BLaER1 (cell line): ENCODE measurements around the gene BUD31.
A peak's percentile ranks its signal among the peaks of the same experiment; 100 is the strongest.
"Not testable (repeated sequence)": the region's sequence is repeated elsewhere in the genome, so short reads cannot be mapped to it uniquely, and the experiment has no call there.

ENCODE experiments used
- H3K27ac ChIP-seq: shearing (Covaris generic); formaldehyde crosslinking; 2 replicates; pipeline ENCODE4 v1.8.1; 2022
- H3K27me3 ChIP-seq: shearing (Covaris generic); formaldehyde crosslinking; 2 replicates; pipeline ENCODE4 v1.8.1; 2022
- H3K36me3 ChIP-seq: shearing (Covaris generic); formaldehyde crosslinking; 2 replicates; pipeline ENCODE4 v1.8.1; 2022
- H3K4me1 ChIP-seq: shearing (Covaris generic); formaldehyde crosslinking; 2 replicates; pipeline ENCODE4 v1.8.1; 2022
- H3K4me2 ChIP-seq: shearing (Covaris generic); formaldehyde crosslinking; 2 replicates; pipeline ENCODE4 v1.8.1; 2022
- H3K4me3 ChIP-seq: shearing (Covaris generic); formaldehyde crosslinking; 2 replicates; pipeline ENCODE4 v1.8.1; 2022
- H3K9ac ChIP-seq: shearing (Covaris generic); formaldehyde crosslinking; 2 replicates; pipeline ENCODE4 v1.8.1; 2022
- H3K9me3 ChIP-seq: shearing (Covaris generic); formaldehyde crosslinking; 2 replicates; pipeline ENCODE4 v1.8.1; 2022
- H4K20me1 ChIP-seq: shearing (Covaris generic); formaldehyde crosslinking; 2 replicates; pipeline ENCODE4 v1.8.1; 2022
- Cebpa-rat ChIP-seq: shearing (Covaris generic); IDR thresholded peaks from 2 replicates; pipeline ENCODE4 v1.8.1; 2022

The BUD31 gene

DNA sequence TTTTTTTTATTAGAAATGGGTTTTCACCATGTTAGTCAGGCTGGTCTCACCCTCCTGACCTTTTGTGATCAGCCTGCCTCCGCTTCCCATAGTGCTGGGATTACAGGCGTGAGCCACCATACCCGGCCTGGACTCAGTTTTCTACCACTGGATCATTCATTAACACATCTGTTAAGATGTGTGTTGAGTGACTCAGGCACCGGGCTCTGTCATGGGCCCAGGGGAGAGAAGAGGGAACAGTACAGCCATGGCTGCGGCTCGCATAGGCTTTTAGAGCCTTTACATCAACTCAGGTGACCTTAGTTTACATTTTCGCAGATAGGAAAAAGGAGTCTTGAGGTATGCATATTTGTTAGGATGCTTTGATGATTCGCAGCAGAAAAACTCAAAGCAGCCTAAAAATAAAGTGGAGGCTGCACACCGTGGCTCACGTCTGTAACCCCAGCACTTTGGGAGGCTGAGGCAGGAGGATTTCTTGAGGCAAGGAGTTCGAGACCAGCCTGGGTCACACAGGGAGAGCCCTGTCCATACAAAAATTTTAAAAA lies 37.3 kb upstream of the BUD31 start:
- H4K20me1 ChIP-seq = peaks cover 12% of the 10 kb centered on the region
- no peak overlapping the region for H3K27ac ChIP-seq
- no peaks in the 10 kb centered on the region for H3K27me3 ChIP-seq
- TF ChIP-seq Cebpa-rat = no peak
- H3K36me3 ChIP-seq = peaks cover 29% of the 10 kb centered on the region
- no peak overlapping the region; the same call in 1 of the 2 replicates for H3K9ac ChIP-seq
- no peak overlapping the region for H3K4me3 ChIP-seq
- H3K9me3 ChIP-seq = no peaks in the 10 kb centered on the region
- H3K4me1 ChIP-seq = peaks cover 15% of the 10 kb centered on the region
- no peak overlapping the region for H3K4me2 ChIP-seq

DNA sequence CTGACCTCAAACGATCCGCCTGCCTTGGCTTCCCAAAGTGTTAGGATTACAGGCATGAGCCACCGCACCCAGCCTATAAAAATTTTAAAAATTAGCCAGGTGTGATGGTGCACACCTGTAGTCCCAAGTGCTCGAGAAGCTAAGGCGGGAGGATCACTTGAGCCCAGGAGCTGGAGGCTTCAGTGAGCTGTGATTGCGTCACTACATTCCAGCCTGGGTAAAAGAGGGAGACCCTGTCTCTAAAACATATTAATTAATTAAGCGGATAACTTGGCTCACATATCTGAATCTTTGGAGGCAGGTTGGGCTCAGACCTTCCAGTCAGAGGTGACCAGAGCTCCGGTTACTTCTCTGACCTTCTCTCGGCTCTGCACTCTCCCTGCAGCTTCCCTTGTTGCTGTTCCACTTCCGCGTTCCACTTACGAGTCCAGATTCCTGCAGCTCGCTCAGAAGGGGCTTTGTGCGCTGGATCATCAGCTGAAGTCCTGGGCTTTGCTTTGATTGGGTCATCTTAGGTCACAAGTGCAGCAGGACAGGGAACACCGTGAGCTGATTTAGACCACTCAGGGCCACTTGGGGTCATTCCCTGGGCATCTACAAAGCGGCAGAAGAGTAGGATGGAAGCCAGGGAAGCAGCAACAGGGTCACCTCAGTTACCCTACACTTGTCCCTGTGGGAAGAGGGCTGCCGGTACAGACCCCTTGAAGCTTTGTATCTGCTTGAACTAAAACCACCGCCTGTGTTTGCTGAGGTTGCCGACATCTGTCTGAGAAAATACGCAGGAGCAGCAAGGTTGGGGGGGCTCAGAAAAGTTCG lies 36.3 kb upstream of the BUD31 start:
- Histone ChIP-seq H3K27me3 (no peaks in the 10 kb centered on the region), H3K4me2 (no peak overlapping the region), H3K27ac (no peak overlapping the region), H3K9ac (no peak overlapping the region), H3K4me3 (no peak overlapping the region), H3K36me3 (peaks cover 29% of the 10 kb centered on the region), H3K9me3 (no peaks in the 10 kb centered on the region), H3K4me1 (peaks cover 20% of the 10 kb centered on the region), H4K20me1 (peaks cover 23% of the 10 kb centered on the region)
- TF ChIP-seq Cebpa-rat = 0 out of 2 replicates have a peak, but pooled peaks have one; percentile 17

DNA sequence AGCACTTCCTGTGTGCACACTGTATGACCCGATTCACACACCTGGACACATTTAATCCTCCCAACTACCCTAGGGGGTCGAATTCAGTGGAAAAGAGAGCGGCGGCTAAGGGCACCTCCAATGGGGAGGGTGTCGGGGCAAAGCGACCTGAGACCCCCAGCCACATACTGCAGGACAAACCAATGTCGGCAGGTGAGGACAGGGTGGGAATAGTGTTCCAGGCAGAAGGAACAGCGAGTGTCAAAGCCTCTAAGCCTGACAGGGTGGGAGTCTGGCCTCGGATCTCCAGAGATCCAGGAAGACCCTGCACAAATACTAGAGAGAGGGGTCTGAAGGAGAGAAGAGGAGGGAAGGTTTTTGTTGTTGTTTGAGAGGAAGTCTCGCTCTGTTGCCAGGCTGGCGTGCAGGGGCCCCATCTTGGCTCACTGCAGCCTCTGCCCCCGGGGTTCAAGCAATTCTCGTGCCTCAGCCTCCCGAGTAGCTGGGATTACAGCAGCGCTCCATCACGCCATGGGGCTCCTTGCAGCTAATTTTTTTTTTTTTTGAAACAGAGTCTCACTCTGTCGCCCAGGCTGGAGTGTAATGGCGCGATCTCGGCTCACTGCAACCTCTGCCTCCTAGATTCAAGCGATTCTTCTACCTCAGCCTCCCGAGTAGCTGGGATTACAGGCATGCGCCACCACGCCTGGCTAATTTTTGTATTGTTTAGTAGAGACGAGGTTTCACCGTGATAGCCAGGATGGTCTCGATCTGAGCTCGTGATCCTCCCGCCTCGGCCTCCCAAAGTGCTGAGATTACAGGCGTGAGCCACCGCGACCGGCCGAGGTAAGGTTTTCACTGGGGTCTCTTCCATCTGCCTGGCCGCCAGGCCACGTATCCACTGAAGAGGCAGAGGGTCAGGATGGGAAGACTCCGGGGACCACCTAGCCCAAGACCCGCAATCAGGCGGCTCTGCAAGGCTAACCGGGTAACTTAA lies 35.4 kb upstream of the BUD31 start:
- H3K9me3 ChIP-seq = no peaks in the 10 kb centered on the region
- no peak for TF ChIP-seq Cebpa-rat
- peak overlapping the region; percentile 74 for H3K4me2 ChIP-seq
- H3K27me3 ChIP-seq = no peaks in the 10 kb centered on the region
- H3K4me1 ChIP-seq = peaks cover 20% of the 10 kb centered on the region
- peak overlapping the region; percentile 78; the same call in 1 of the 2 replicates for H3K9ac ChIP-seq
- peaks cover 33% of the 10 kb centered on the region for H3K36me3 ChIP-seq
- H4K20me1 ChIP-seq = peaks cover 32% of the 10 kb centered on the region
- H3K4me3 ChIP-seq = peak overlapping the region; percentile 82
- H3K27ac ChIP-seq = no peak overlapping the region

DNA sequence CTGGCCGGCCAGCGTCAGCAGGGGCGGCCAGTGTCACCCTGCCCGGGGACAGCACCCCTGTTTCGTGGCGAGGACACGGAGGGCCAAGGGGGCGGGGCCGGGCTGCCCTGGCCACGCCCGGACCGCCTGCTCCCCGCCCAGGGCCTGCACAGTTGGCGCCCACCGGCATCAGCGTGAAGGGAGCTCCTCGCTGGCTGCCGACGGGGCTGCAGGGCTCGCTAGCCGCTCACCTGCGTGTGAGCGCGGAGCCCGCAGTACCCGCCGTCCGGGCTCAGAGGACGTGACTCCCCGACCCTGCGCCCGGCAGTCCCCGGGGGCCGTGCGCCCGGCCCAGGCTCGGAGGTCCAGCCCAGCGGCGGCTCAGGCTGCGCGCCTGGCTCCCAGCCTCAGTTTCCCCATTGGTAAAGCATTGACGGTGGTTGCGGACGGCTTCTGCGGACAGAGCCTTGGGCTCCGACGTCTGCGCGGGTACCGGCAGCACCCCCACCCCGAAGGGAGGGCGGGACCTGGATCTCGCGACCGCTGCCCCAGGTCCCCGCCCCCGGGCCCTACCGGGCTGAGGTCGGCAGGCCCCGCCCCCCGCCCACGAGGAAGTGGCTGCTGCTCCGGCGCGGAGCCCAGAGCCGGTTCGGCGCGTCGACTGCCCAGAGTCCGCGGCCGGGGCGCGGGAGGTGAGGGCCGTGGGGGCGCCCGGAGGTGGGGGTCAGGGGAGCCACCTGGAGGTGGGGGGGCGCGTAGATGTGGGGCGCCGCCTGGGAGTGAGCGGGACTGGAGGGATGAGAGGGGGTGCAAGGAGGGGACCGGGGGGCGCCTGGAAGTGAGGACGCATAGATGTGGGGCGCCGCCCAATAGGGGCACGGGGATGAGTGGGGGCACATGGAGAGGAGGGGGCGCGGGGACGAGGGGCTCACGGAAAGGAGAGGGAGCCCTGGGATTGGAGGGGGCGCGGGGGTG lies 34.4 kb upstream of the BUD31 start, which contains the start of gene ARPC1B:
ARPC1B (plus strand) TSS at position 620 of the 954 bp plus-strand sequence. CDS start 10,985 bp downstream, outside the sequence.
- H4K20me1 ChIP-seq = peaks cover 38% of the 10 kb centered on the region
- peaks cover 27% of the 10 kb centered on the region for H3K36me3 ChIP-seq
- H3K4me1 ChIP-seq = peaks cover 28% of the 10 kb centered on the region
- H3K9ac ChIP-seq = peak within 1 kb of the TSS; percentile 78
- H3K4me2 ChIP-seq = peak within 1 kb of the TSS; percentile 74
- H3K4me3 ChIP-seq = peak within 1 kb of the TSS; percentile 82
- no peaks in the 10 kb centered on the region for H3K9me3 ChIP-seq
- no peaks in the 10 kb centered on the region for H3K27me3 ChIP-seq
- no peak for TF ChIP-seq Cebpa-rat
- peak within 1 kb of the TSS; percentile 75 for H3K27ac ChIP-seq

DNA sequence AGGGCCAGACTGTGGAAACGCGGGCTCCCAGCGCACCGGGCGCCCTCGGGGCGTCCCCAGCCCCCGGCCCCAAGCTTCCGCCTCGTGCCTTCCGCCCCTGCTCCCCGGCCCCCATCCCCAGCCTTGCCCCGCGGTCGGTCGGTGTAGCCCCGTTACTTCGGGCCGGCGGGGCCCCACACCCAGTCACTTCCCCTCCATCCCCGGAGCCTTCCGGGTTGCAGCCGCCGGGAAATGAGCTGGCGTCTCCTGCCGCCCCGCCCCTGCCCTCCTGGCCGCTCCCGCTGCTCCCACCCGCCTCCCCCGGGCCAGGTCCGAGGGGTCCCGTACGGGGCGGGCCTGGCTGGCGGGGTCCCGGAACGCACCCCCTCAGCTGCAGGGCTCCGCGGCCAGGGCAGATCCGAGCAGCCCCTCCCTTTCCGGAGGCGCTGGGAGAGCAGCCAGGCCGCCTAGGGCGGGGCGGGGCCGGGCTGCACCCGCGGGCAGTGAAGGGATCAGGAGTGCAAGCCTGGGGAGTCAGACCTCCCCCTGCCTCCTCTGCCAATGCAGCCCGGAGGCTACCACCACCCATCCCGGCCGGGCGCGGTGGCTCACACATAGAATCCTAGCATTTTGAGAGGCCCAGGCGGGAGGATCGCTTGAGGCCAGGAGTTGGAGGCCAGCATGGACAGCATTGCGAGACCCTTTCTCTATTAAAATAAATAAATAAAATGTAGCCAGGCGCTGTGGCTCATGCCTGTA lies 33.5 kb upstream of the BUD31 start:
- peak overlapping the region; percentile 75 for H3K27ac ChIP-seq
- no peak for TF ChIP-seq Cebpa-rat

DNA sequence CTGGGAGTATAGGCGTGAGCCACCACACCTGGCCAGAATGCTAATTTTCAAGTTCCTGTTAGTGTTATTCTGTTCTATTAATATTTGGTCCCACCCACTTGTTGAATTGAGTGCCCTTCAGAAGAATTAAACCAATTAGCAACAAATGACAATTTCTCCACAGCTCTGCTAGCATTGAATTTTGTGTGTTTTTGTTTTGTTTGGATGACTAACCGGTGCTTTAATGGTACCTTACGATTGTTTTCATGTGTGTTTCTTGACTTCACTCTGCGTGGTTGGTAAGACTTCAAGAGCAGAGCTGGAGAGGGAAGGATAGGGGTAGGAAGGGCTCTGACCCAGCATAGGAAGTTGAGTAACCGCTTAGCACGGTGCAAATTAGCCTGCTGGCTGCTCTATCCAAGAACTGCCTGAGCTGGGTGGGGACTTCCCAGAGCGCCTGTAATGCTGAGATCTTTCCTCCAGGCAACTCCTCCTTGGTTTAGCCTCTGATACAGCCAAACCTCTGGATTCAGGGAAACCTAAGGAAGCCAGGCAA lies 29.7 kb upstream of the BUD31 start:
- Histone ChIP-seq H3K36me3 (peaks cover 51% of the 10 kb centered on the region), H4K20me1 (peaks cover 77% of the 10 kb centered on the region), H3K4me3 (peak overlapping the region; percentile 52; the same call in 1 of the 2 replicates), H3K9ac (peak overlapping the region; percentile 76), H3K27me3 (no peaks in the 10 kb centered on the region), H3K27ac (peak overlapping the region; percentile 87), H3K4me2 (peak overlapping the region; percentile 85), H3K9me3 (no peaks in the 10 kb centered on the region), H3K4me1 (peaks cover 52% of the 10 kb centered on the region)
- no peak for TF ChIP-seq Cebpa-rat

More for the DNA sequence above, 33.5 kb upstream of the BUD31 start:
- Histone ChIP-seq H3K36me3 (peaks cover 23% of the 10 kb centered on the region), H3K9me3 (no peaks in the 10 kb centered on the region), H3K4me3 (peak overlapping the region; percentile 82), H4K20me1 (peaks cover 44% of the 10 kb centered on the region), H3K27me3 (no peaks in the 10 kb centered on the region), H3K9ac (peak overlapping the region; percentile 78), H3K4me2 (peak overlapping the region; percentile 74), H3K4me1 (peaks cover 37% of the 10 kb centered on the region)

DNA sequence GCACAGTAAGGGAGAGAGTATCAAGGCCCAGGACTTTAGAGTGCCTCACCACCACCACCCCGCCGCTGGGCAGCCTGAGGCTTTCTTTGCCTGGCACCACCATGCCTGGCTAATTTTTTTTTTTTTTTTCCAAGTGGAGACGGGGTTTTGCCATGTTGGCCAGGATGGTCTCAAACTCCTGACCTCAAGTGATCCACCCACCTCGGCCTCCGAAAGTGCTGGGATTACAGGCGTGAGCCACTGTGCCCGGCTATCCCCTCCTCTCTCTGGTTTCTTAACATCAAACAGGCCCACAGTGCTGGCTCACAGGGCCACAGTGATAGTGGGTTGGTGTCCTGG lies 29.1 kb upstream of the BUD31 start:
- Histone ChIP-seq H3K27ac (peak overlapping the region; percentile 87), H3K4me2 (peak overlapping the region; percentile 85), H3K4me1 (peaks cover 52% of the 10 kb centered on the region), H3K9ac (peak overlapping the region; percentile 76), H3K4me3 (peak overlapping the region; percentile 52), H4K20me1 (peaks cover 81% of the 10 kb centered on the region), H3K36me3 (peaks cover 56% of the 10 kb centered on the region)
- H3K27me3 ChIP-seq, H3K9me3 ChIP-seq: not testable (repeated sequence)
